OCI-LY7 (cell line): ENCODE data around the gene TXNDC11.

Experiments used
- CTCF ChIP-seq: fragments of 200-600 bp; sonication (generic); conservative IDR thresholded peaks from 2 replicates; pipeline ENCODE4 v1.5.1; 2014; ENCODE audit warnings: mild to moderate bottlenecking, antibody characterized with exemption, low read length, moderate library complexity, mixed read lengths
- EZH2phosphoT487 ChIP-seq: fragments of 200-600 bp; sonication (generic); IDR thresholded peaks from 2 replicates; pipeline ENCODE4 v1.6.1; 2018; ENCODE audit warnings: low read depth, borderline replicate concordance, mild to moderate bottlenecking, mixed run types, antibody characterized with exemption, low read length, moderate library complexity, mixed read lengths

GRCh38 chr16:11742093-11742535 lies 543 bp downstream of the TXNDC11 start:
- TF ChIP-seq CTCF = 0 out of 2 replicates have a peak, but pooled peaks have one; percentile 24
- no peak for TF ChIP-seq EZH2phosphoT487
